K562 (cell line): Measurements from ENCODE around the gene IZUMO4. TPM values are rescaled to one million over a fixed set of nuclear protein-coding genes. Genes with fewer than 3 reads are reported as not detected.

Experiments used
- ATAC-seq: fragments of 200-7000 bp; cut with Tn5 transposase; 3 replicates; pipeline ENCODE4 v1.9.1; 2020; ENCODE audit warnings: moderate library complexity
- BruUV-seq: library from RNA; stranded (reverse); fragments of 400-500 nt; replicated peaks from 2 replicates; lab custom pipeline; 2021; lab: Mats Ljungman, UMichigan
- CTCF ChIA-PET: fragments of 300-600 bp; formaldehyde crosslinking; extraction: SDS; loops from one replicate; lab custom pipeline; 2021; ENCODE audit warnings: low intra/inter-chr PET ratio; lab: Yijun Ruan, JAX
- POLR2A ChIA-PET: fragments of 300-600, 350-650 bp; sonication (Branson Sonifier 250); formaldehyde crosslinking; extraction: SDS; loops from one replicate; lab custom pipeline; 2021; ENCODE audit warnings: antibody characterized with exemption, inconsistent platforms; lab: Yijun Ruan, JAX
- DNase-seq, 4 experiments: peaks; one replicate each; pipeline versions ENCODE4 v3.0.0 to v3.0.0-alpha.2; 2011 to 2018; ENCODE audit warnings: low spot score in 3 of 4, mixed read lengths in 3 of 4; ENCODE audit errors: extremely low read depth in 1 of 4
- FAIRE-seq: peaks from 2 replicates; lab custom pipeline; 2011; peaks lifted over from hg19 to GRCh38; lab: Jason Lieb, UNC
- H2AFZ ChIP-seq: 2 replicates; pipeline ENCODE4 v1.6.0; 2011; ENCODE audit warnings: low read depth, low read length, control low read depth, inconsistent platforms
- H3K27ac ChIP-seq: fragments of 200-600 bp; 3 replicates; pipeline ENCODE4 v1.8.0; 2011; ENCODE audit warnings: low read depth, mild to moderate bottlenecking, control low read depth, inconsistent platforms, low read length, moderate library complexity, mixed read lengths; ENCODE audit errors: extremely low read depth
- H3K27me3 ChIP-seq, 2 experiments: fragments of 300-600 bp in 1 of 2; 2 replicates in 1 of 2; 3 replicates in 1 of 2; pipeline versions ENCODE4 v1.6.0 to v1.8.0; 2011; ENCODE audit warnings: inconsistent platforms in 2 of 2, low read length in 2 of 2, mild to moderate bottlenecking in 1 of 2, mixed read lengths in 1 of 2, moderate library complexity in 1 of 2; ENCODE audit not compliant: control insufficient read depth in 2 of 2, insufficient read depth in 2 of 2
- H3K36me3 ChIP-seq: fragments of 300-600 bp; 3 replicates; pipeline ENCODE4 v1.8.0; 2011; ENCODE audit warnings: mild to moderate bottlenecking, low read length, inconsistent platforms; ENCODE audit not compliant: control insufficient read depth, insufficient read depth
- H3K4me1 ChIP-seq, 2 experiments: fragments of 200-600 bp in 1 of 2; replicated peaks in 1 of 2; 2 replicates in 1 of 2; 3 replicates in 1 of 2; pipeline versions ENCODE4 v1.5.1 to v1.8.0; 2011; ENCODE audit warnings: inconsistent platforms in 2 of 2, low read length in 2 of 2, mild to moderate bottlenecking in 1 of 2, mixed read lengths in 1 of 2, moderate library complexity in 1 of 2; ENCODE audit not compliant: control insufficient read depth in 2 of 2, insufficient read depth in 2 of 2
- H3K4me2 ChIP-seq: 2 replicates; pipeline ENCODE4 v1.6.1; 2011; ENCODE audit warnings: low read length, control low read depth, inconsistent platforms, mixed read lengths; ENCODE audit not compliant: insufficient read depth
- H3K4me3 ChIP-seq: fragments of 200-600 bp; sonication (generic), shearing (Covaris generic); 2 replicates; pipeline ENCODE4 v1.5.1; 2016; ENCODE audit warnings: control low read depth, inconsistent platforms
- H3K79me2 ChIP-seq: fragments of 200-600 bp; 3 replicates; pipeline ENCODE4 v1.8.0; 2011; ENCODE audit warnings: low read length, inconsistent platforms; ENCODE audit not compliant: control insufficient read depth, insufficient read depth
- H3K9ac ChIP-seq, 2 experiments: 2 replicates each; pipeline versions ENCODE4 v1.6.0 to v1.6.1; 2011; ENCODE audit warnings: low read depth in 2 of 2, low read length in 2 of 2, control low read depth in 1 of 2, inconsistent platforms in 1 of 2, mild to moderate bottlenecking in 1 of 2, mixed read lengths in 1 of 2; ENCODE audit not compliant: insufficient read depth in 1 of 2
- H3K9me1 ChIP-seq: one replicate; pipeline ENCODE4 v1.6.0; 2011; ENCODE audit warnings: inconsistent platforms, mild to moderate bottlenecking, low read length, moderate library complexity; ENCODE audit not compliant: control insufficient read depth, insufficient read depth
- H3K9me3 ChIP-seq: replicated peaks from 2 replicates; pipeline ENCODE4 v1.5.1; 2011; ENCODE audit warnings: low read depth, low read length, inconsistent platforms; ENCODE audit not compliant: control insufficient read depth, insufficient read depth
- H4K20me1 ChIP-seq: replicated peaks from 2 replicates; pipeline ENCODE4 v1.6.1; 2011; ENCODE audit warnings: low read length, inconsistent platforms, mixed read lengths; ENCODE audit not compliant: control insufficient read depth, insufficient read depth
- E2F6 ChIP-seq, 2 experiments: IDR thresholded peaks; 2 replicates each; pipeline ENCODE4 v1.6.1; 2011; ENCODE audit warnings: borderline replicate concordance in 1 of 2, control low read depth in 1 of 2, low read depth in 1 of 2, low read length in 1 of 2, mild to moderate bottlenecking in 1 of 2, mixed read lengths in 1 of 2, moderate library complexity in 1 of 2; ENCODE audit not compliant: insufficient read depth in 1 of 2, insufficient read length in 1 of 2, poor library complexity in 1 of 2, severe bottlenecking in 1 of 2; ENCODE audit errors: extremely low read depth in 1 of 2
- IFI16 ChIP-seq: fragments of 250-450 bp; sonication (Bioruptor Pico); IDR thresholded peaks from 2 replicates; pipeline ENCODE4 v2.1.2; 2022; ENCODE audit warnings: mild to moderate bottlenecking, inconsistent platforms
- POLR2G ChIP-seq: fragments of 200-400 bp; formaldehyde crosslinking; IDR thresholded peaks from 2 replicates; pipeline ENCODE4 v1.6.1; 2017; ENCODE audit warnings: low read depth, mild to moderate bottlenecking, antibody characterized with exemption, low read length, moderate library complexity
- RBFOX2 ChIP-seq: fragments of 200-400 bp; formaldehyde crosslinking; IDR thresholded peaks from 2 replicates; pipeline ENCODE4 v1.6.1; 2017; ENCODE audit warnings: low read depth, mild to moderate bottlenecking, low read length, moderate library complexity
- SNRNP70 ChIP-seq: fragments of 200-400 bp; formaldehyde crosslinking; optimal IDR thresholded peaks from 2 replicates; pipeline ENCODE3; 2017; ENCODE audit warnings: low read depth, low read length
- ZBTB33 ChIP-seq: sonication (generic); formaldehyde crosslinking; IDR thresholded peaks from 2 replicates; pipeline ENCODE4 v1.8.1; 2023; ENCODE audit warnings: mild to moderate bottlenecking, missing genetic modification reagents
- ZNF316 ChIP-seq: fragments of 450-650 bp; IDR thresholded peaks from 2 replicates; pipeline ENCODE4 v1.6.1; 2016
- WGBS: fragments of 100-300 bp; shearing (Covaris generic); methylation state at CpG from one replicate; pipeline ENCODE4 v1.1.6; 2016; ENCODE audit warnings: low coverage, mixed read lengths; ENCODE audit not compliant: insufficient coverage; ENCODE audit errors: missing lambda C conversion rate; 5-methylcytosine and 5-hydroxymethylcytosine counted together
- in situ Hi-C: fragments of 300-500 bp; cut with MboI; formaldehyde crosslinking; loops from 4 replicates; pipeline ENCODE4 v1.15.0; 2018; ENCODE audit warnings: inconsistent platforms, mixed read lengths
- intact Hi-C: fragments of 100-400 bp; cut with micrococcal nuclease; formaldehyde crosslinking; loops from 2 replicates; pipeline ENCODE4 v1.14.2; 2022
- polyA plus RNA-seq, 8 experiments: library from polyadenylated mRNA; depleted of rRNA in 4 of 8; stranded (reverse) in 5 of 8; unstranded in 3 of 8; fragments of >200 nt; fragmentation: Nextera tagmentation in 2 of 8; fragmentation: Illumina TruSeq in 1 of 8; extraction: Ambion mirVana in 2 of 8; extraction: Trizol in 1 of 8; gene quantifications; 2 replicates each; pipeline versions ENCODE4 v1.2.1 to v1.2.3, GENCODE V29; 2011 to 2014; ENCODE audit warnings: inconsistent platforms in 1 of 8, missing spikeins in 1 of 8
- total RNA-seq, 7 experiments: library from RNA; depleted of rRNA in 6 of 7; stranded (reverse); fragments of >200 nt in 6 of 7; fragmentation: Illumina TruSeq in 2 of 7; extraction: Trizol in 2 of 7; gene quantifications; 2 replicates each; pipeline versions ENCODE4 v1.2.1 to v1.2.3, GENCODE V29; 2011 to 2021; ENCODE audit warnings: low replicate concordance in 1 of 7
- TF ChIP-seq, protein P1 (sequence below), 2 experiments: fragments of 450-650 bp; conservative IDR thresholded peaks; 2 replicates each; pipeline ENCODE4 v1.6.1; 2017; ENCODE audit warnings: mild to moderate bottlenecking in 2 of 2, moderate library complexity in 2 of 2

Gene IZUMO4
- total and polyA plus RNA-seq, 9 of the 15 experiments (the other 6 are each of a cell fraction or from before 2014, with no cell fraction given), result 0.07 to 3.9 (median 1.2) TPM

- no peak for ATAC-seq
- H3K4me3 ChIP-seq, result no peak overlapping the region
- no TSS peak for BruUV-seq
- no peaks in the 10 kb centered on the region for H4K20me1 ChIP-seq
- H3K9ac ChIP-seq, result no peak overlapping the region
- H3K36me3 ChIP-seq, result peaks cover 77% of the 10 kb centered on the region; the same call in 2 of the 3 replicates
- no peak for TF ChIP-seq IFI16 (CRISPR knock-in tag)
- TF ChIP-seq RBFOX2, result peak; percentile 15; the same call in 1 of the 2 replicates
- peak; percentile 6; the same call in 1 of the 2 replicates for TF ChIP-seq POLR2G
- TF ChIP-seq ZNF316, result no peak
- peak in 1 of 2 experiments; percentile 24 for TF ChIP-seq E2F6 (IDR thresholded peaks at IDR 0.05; ENCODE audit: borderline replicate concordance in 1 of 2, extremely low read depth in 1 of 2, insufficient read depth in 1 of 2, insufficient read length in 1 of 2, low read depth in 1 of 2, low read length in 1 of 2, poor library complexity in 1 of 2, severe bottlenecking in 1 of 2)
- peak; percentile 58; the same call in 1 of the 2 replicates for TF ChIP-seq ZBTB33 (CRISPR knock-in tag)
- TF ChIP-seq, protein P1, sequence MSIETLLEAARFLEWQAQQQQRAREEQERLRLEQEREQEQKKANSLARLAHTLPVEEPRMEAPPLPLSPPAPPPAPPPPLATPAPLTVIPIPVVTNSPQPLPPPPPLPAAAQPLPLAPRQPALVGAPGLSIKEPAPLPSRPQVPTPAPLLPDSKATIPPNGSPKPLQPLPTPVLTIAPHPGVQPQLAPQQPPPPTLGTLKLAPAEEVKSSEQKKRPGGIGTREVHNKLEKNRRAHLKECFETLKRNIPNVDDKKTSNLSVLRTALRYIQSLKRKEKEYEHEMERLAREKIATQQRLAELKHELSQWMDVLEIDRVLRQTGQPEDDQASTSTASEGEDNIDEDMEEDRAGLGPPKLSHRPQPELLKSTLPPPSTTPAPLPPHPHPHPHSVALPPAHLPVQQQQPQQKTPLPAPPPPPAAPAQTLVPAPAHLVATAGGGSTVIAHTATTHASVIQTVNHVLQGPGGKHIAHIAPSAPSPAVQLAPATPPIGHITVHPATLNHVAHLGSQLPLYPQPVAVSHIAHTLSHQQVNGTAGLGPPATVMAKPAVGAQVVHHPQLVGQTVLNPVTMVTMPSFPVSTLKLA (conservative IDR thresholded peaks at IDR 0.05), result no peak
- TF ChIP-seq SNRNP70, result no peak
- no peaks in the 10 kb centered on the region for H3K9me3 ChIP-seq
- ChIA-PET CTCF (no interaction called here), POLR2A (no interaction called here)
- no peak overlapping the region for H2AFZ ChIP-seq
- H3K4me2 ChIP-seq, result no peak overlapping the region
- peaks cover 0 to 25% of the 10 kb centered on the region in 2 experiments; a peak in 2 of 5 replicates for H3K4me1 ChIP-seq
- no peak overlapping the region for H3K27ac ChIP-seq
- DNase-seq, result peak in 1 of 4 experiments; percentile 41
- intact Hi-C loops (no loop called here), in situ Hi-C loops (no loop called here)
- H3K27me3 ChIP-seq, result no peaks in the 10 kb centered on the region
- no peaks in the 10 kb centered on the region for H3K9me1 ChIP-seq
- H3K79me2 ChIP-seq, result peaks cover 15% of the 10 kb centered on the region
- FAIRE-seq, result no peak
- WGBS, result 98% methylated on average over 19 of the region's 50 CpGs
Observed at GRCh38 chr19:2135474-2136402, 39.0 kb downstream of the IZUMO4 start.
